ENCODE results near the gene ARFGEF2.

GRCh38 chr20:48945840-48946514 is 24.5 kb downstream of the ARFGEF2 start:
- no peak for TF ChIP-seq EZH2 (IDR thresholded peaks at IDR 0.05; ENCODE audit: borderline replicate concordance)
- TF ChIP-seq CTCF (IDR thresholded peaks at IDR 0.05; ENCODE audit: poor library complexity), result no peak
